Neuron (in vitro differentiated cells): Measurements from ENCODE around the gene AKAP7.

Experiments
- H2AFZ ChIP-seq: one replicate; pipeline ENCODE4 v1.6.1; 2013; ENCODE audit warnings: low read depth, mild to moderate bottlenecking, inconsistent platforms, low read length, moderate library complexity
- H3K27me3 ChIP-seq: one replicate; pipeline ENCODE4 v1.6.1; 2013; ENCODE audit warnings: low read length; ENCODE audit not compliant: insufficient read depth
- H3K36me3 ChIP-seq: one replicate; pipeline ENCODE4 v1.6.1; 2013; ENCODE audit warnings: low read length; ENCODE audit not compliant: insufficient read depth
- H3K4me1 ChIP-seq: one replicate; pipeline ENCODE4 v1.6.1; 2013; ENCODE audit warnings: low read length; ENCODE audit not compliant: insufficient read depth
- H3K4me3 ChIP-seq: 2 replicates; pipeline ENCODE4 v1.5.1; 2013; ENCODE audit warnings: mild to moderate bottlenecking, low read length, moderate library complexity
- H3K9me3 ChIP-seq: one replicate; pipeline ENCODE4 v1.6.1; 2013; ENCODE audit warnings: low read length

Gene AKAP7

GRCh38 chr6:131182991-131183425 lies 47.7 kb downstream of the AKAP7 start:
- H3K9me3 ChIP-seq: peaks cover 3% of the 10 kb centered on the region
- H3K36me3 ChIP-seq: no peaks in the 10 kb centered on the region
- no peaks in the 10 kb centered on the region for H3K27me3 ChIP-seq
- no peak overlapping the region for H2AFZ ChIP-seq
- no peak overlapping the region for H3K4me3 ChIP-seq
- H3K4me1 ChIP-seq: no peaks in the 10 kb centered on the region

- Histone ChIP-seq H3K4me1 (no peaks in the 10 kb centered on the region), H3K27me3 (no peaks in the 10 kb centered on the region)
Observed at GRCh38 chr6:131183427-131184095, 48.3 kb downstream of the AKAP7 start.

GRCh38 chr6:131191590-131191989 lies 56.3 kb downstream of the AKAP7 start:
- Histone ChIP-seq H3K27me3 (no peaks in the 10 kb centered on the region), H3K4me3 (no peak overlapping the region), H3K9me3 (no peaks in the 10 kb centered on the region), H2AFZ (no peak overlapping the region), H3K36me3 (no peaks in the 10 kb centered on the region), H3K4me1 (no peaks in the 10 kb centered on the region)

More at GRCh38 chr6:131183427-131184095, 48.3 kb downstream of the AKAP7 start:
- Histone ChIP-seq H3K9me3 (peaks cover 3% of the 10 kb centered on the region), H3K36me3 (no peaks in the 10 kb centered on the region), H3K4me3 (no peak overlapping the region), H2AFZ (no peak overlapping the region)

GRCh38 chr6:131197716-131198115 lies 62.4 kb downstream of the AKAP7 start:
- H3K4me3 ChIP-seq: no peak overlapping the region
- no peak overlapping the region for H2AFZ ChIP-seq

GRCh38 chr6:131199568-131200272 lies 64.5 kb downstream of the AKAP7 start:
- H3K4me3 ChIP-seq: no peak overlapping the region
- H3K4me1 ChIP-seq: no peaks in the 10 kb centered on the region
- no peaks in the 10 kb centered on the region for H3K27me3 ChIP-seq
- H2AFZ ChIP-seq: no peak overlapping the region
- H3K9me3 ChIP-seq: no peaks in the 10 kb centered on the region
- H3K36me3 ChIP-seq: no peaks in the 10 kb centered on the region

More at GRCh38 chr6:131197716-131198115, 62.4 kb downstream of the AKAP7 start:
- Histone ChIP-seq H3K27me3 (no peaks in the 10 kb centered on the region), H3K4me1 (no peaks in the 10 kb centered on the region), H3K9me3 (no peaks in the 10 kb centered on the region), H3K36me3 (no peaks in the 10 kb centered on the region)

- Histone ChIP-seq H3K36me3 (no peaks in the 10 kb centered on the region), H3K27me3 (no peaks in the 10 kb centered on the region), H2AFZ (no peak overlapping the region)
Observed at GRCh38 chr6:131205481-131206244, 70.4 kb downstream of the AKAP7 start.

GRCh38 chr6:131206463-131207251 lies 71.4 kb downstream of the AKAP7 start:
- Histone ChIP-seq H2AFZ (no peak overlapping the region), H3K9me3 (no peaks in the 10 kb centered on the region), H3K27me3 (no peaks in the 10 kb centered on the region), H3K36me3 (no peaks in the 10 kb centered on the region), H3K4me3 (no peak overlapping the region), H3K4me1 (no peaks in the 10 kb centered on the region)

More at GRCh38 chr6:131205481-131206244, 70.4 kb downstream of the AKAP7 start:
- no peaks in the 10 kb centered on the region for H3K4me1 ChIP-seq
- H3K9me3 ChIP-seq: no peaks in the 10 kb centered on the region
- H3K4me3 ChIP-seq: no peak overlapping the region

GRCh38 chr6:131208787-131209186 lies 73.5 kb downstream of the AKAP7 start:
- no peak overlapping the region for H3K4me3 ChIP-seq

GRCh38 chr6:131210469-131210868 lies 75.2 kb downstream of the AKAP7 start:
- Histone ChIP-seq H3K27me3 (no peaks in the 10 kb centered on the region), H3K4me3 (no peak overlapping the region), H3K36me3 (no peaks in the 10 kb centered on the region), H2AFZ (no peak overlapping the region), H3K9me3 (no peaks in the 10 kb centered on the region), H3K4me1 (no peaks in the 10 kb centered on the region)

More at GRCh38 chr6:131208787-131209186, 73.5 kb downstream of the AKAP7 start:
- Histone ChIP-seq H2AFZ (no peak overlapping the region), H3K36me3 (no peaks in the 10 kb centered on the region), H3K27me3 (no peaks in the 10 kb centered on the region), H3K9me3 (no peaks in the 10 kb centered on the region), H3K4me1 (no peaks in the 10 kb centered on the region)

- Histone ChIP-seq H3K4me3 (no peak overlapping the region), H3K36me3 (no peaks in the 10 kb centered on the region), H2AFZ (no peak overlapping the region), H3K4me1 (no peaks in the 10 kb centered on the region), H3K27me3 (no peaks in the 10 kb centered on the region), H3K9me3 (no peaks in the 10 kb centered on the region)
Observed at GRCh38 chr6:131212024-131212423, 76.8 kb downstream of the AKAP7 start.

GRCh38 chr6:131212913-131213312 lies 77.6 kb downstream of the AKAP7 start:
- Histone ChIP-seq H3K4me1 (no peaks in the 10 kb centered on the region), H3K27me3 (no peaks in the 10 kb centered on the region), H2AFZ (no peak overlapping the region), H3K9me3 (no peaks in the 10 kb centered on the region), H3K4me3 (no peak overlapping the region), H3K36me3 (no peaks in the 10 kb centered on the region)

- Histone ChIP-seq H3K36me3 (no peaks in the 10 kb centered on the region), H3K4me1 (no peaks in the 10 kb centered on the region), H2AFZ (no peak overlapping the region), H3K27me3 (no peaks in the 10 kb centered on the region), H3K4me3 (no peak overlapping the region), H3K9me3 (no peaks in the 10 kb centered on the region)
Observed at GRCh38 chr6:131213501-131213990, 78.3 kb downstream of the AKAP7 start.
